ENCODE measurements around the gene IL20RB.

DNA sequence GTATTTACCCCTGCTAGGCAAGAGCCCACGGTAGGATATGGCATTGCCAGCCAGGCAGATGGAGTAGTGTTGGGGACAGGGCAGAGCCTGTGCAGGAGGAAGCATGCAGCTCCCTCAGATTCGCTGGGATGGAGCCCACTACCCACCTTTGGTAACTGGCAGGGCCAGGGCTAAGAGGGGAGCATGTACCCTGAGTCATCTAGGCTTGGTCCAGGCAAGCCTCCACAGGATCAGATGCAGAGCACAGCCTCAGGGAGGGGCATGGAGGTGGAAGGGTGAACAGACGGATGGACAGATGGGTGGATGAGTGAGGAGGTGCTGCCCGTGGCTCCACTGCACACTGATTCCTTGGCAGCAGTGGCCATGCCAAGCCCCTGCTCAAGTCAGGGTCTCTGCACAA, 33.0 kb downstream of the IL20RB start:
- no peak for TF ChIP-seq POLR2A (IDR thresholded peaks at IDR 0.05; ENCODE audit: low read depth, low read length)
- no peak for TF ChIP-seq POLR2AphosphoS5 (IDR thresholded peaks at IDR 0.05; ENCODE audit: low read depth, low read length)
- TF ChIP-seq TAF1 (IDR thresholded peaks at IDR 0.05; ENCODE audit: low read depth, low read length) = no peak
- no peak for TF ChIP-seq PAX5 (IDR thresholded peaks at IDR 0.05; ENCODE audit: insufficient read depth, low read length, severe bottlenecking)
- TF ChIP-seq SPI1 (IDR thresholded peaks at IDR 0.05; ENCODE audit: low read depth, low read length) = no peak
- TF ChIP-seq POU2F2 (IDR thresholded peaks at IDR 0.05; ENCODE audit: low read depth, low read length) = no peak

Data from GM12891 (cell line).